GM12878 (cell line): ENCODE measurements around the gene KLHL25. TPM values are rescaled to one million over a fixed set of nuclear protein-coding genes. Genes with fewer than 3 reads are reported as not detected.

ENCODE experiments used
- ATAC-seq: fragments of 200-7000 bp; cut with Tn5 transposase; 3 replicates; pipeline ENCODE4 v1.9.1; 2020; ENCODE audit warnings: mild to moderate bottlenecking, moderate library complexity
- BruUV-seq: library from RNA; stranded (reverse); fragments of 400-500 nt; replicated peaks from 2 replicates; lab custom pipeline; 2021; lab: Mats Ljungman, UMichigan
- CTCF ChIA-PET: fragments of 300-600 bp; sonication (Branson Sonifier 250); formaldehyde crosslinking; extraction: SDS; loops from one replicate; lab custom pipeline; 2021; ENCODE audit warnings: inconsistent platforms; lab: Yijun Ruan, JAX
- POLR2A ChIA-PET: fragments of 350-600 bp; formaldehyde crosslinking; extraction: SDS; loops from one replicate; lab custom pipeline; 2021; ENCODE audit warnings: inconsistent platforms; lab: Charles Lee
- RAD21 ChIA-PET: fragments of 300-600 bp; sonication (Branson Sonifier 250); formaldehyde crosslinking; loops from one replicate; lab custom pipeline; 2023; ENCODE audit warnings: antibody characterized with exemption; ENCODE audit not compliant: unreplicated experiment; lab: Charles Lee
- SMC1A ChIA-PET: fragments of 300-600 bp; sonication (Branson Sonifier 250); formaldehyde crosslinking; loops from one replicate; lab custom pipeline; 2023; ENCODE audit not compliant: unreplicated experiment, uncharacterized antibody; lab: Charles Lee
- DNase-seq: peaks from one replicate; pipeline ENCODE4 v3.0.0-alpha.2; 2011; ENCODE audit warnings: low read depth, low spot score
- FAIRE-seq: peaks from 3 replicates; lab custom pipeline; 2011; peaks lifted over from hg19 to GRCh38; lab: Jason Lieb, UNC
- H2AFZ ChIP-seq: 2 replicates; pipeline ENCODE4 v1.6.0; 2011; ENCODE audit warnings: low read depth, low read length, control low read depth; ENCODE audit not compliant: control insufficient read depth
- H3K27ac ChIP-seq: 2 replicates; pipeline ENCODE4 v1.5.1; 2011; ENCODE audit warnings: control low read depth; ENCODE audit not compliant: control insufficient read depth, insufficient read depth
- H3K27me3 ChIP-seq, 2 experiments: replicated peaks in 1 of 2; 2 replicates each; pipeline versions ENCODE4 v1.6.0 to v1.6.1; 2011; ENCODE audit warnings: low read length in 1 of 2; ENCODE audit not compliant: control insufficient read depth in 2 of 2, insufficient read depth in 2 of 2
- H3K36me3 ChIP-seq, 2 experiments: 2 replicates each; pipeline ENCODE4 v1.5.1; 2011; ENCODE audit warnings: low read length in 1 of 2; ENCODE audit not compliant: control insufficient read depth in 2 of 2, insufficient read depth in 2 of 2
- H3K4me1 ChIP-seq: 2 replicates; pipeline ENCODE4 v1.6.1; 2011; ENCODE audit warnings: mild to moderate bottlenecking, low read length, moderate library complexity, mixed read lengths; ENCODE audit not compliant: control insufficient read depth, insufficient read depth
- H3K4me2 ChIP-seq: 2 replicates; pipeline ENCODE4 v1.6.0; 2011; ENCODE audit warnings: control low read depth; ENCODE audit not compliant: control insufficient read depth, insufficient read depth
- H3K4me3 ChIP-seq: fragments of 200-600 bp; sonication (generic); 2 replicates; pipeline ENCODE4 v1.5.1; 2016
- H3K79me2 ChIP-seq: 2 replicates; pipeline ENCODE4 v1.6.0; 2011; ENCODE audit warnings: low read length; ENCODE audit not compliant: control insufficient read depth, insufficient read depth
- H3K9ac ChIP-seq: 2 replicates; pipeline ENCODE4 v1.8.0; 2011; ENCODE audit warnings: low read length, control low read depth, mixed read lengths; ENCODE audit not compliant: control insufficient read depth, insufficient read depth
- H3K9me3 ChIP-seq: replicated peaks from 3 replicates; pipeline ENCODE4 v1.5.1; 2011; ENCODE audit warnings: mild to moderate bottlenecking, low read length; ENCODE audit not compliant: control insufficient read depth, insufficient read depth
- H4K20me1 ChIP-seq: 2 replicates; pipeline ENCODE4 v1.6.0; 2011; ENCODE audit not compliant: control insufficient read depth, insufficient read depth
- ATF3 ChIP-seq: IDR thresholded peaks from 2 replicates; pipeline ENCODE4 v1.6.1; 2011; ENCODE audit warnings: low read depth, mild to moderate bottlenecking, low read length, moderate library complexity, borderline replicate concordance; ENCODE audit errors: extremely low read depth
- BCL11A ChIP-seq: IDR thresholded peaks from 2 replicates; pipeline ENCODE4 v1.6.1; 2011; ENCODE audit warnings: low read depth, low read length
- CBX5 ChIP-seq: sonication (generic); IDR thresholded peaks from 2 replicates; pipeline ENCODE4 v1.6.1; 2016; ENCODE audit warnings: low read depth, moderate library complexity, mild to moderate bottlenecking, inconsistent platforms
- CEBPB ChIP-seq, 2 experiments: fragments of 150-350 bp in 1 of 2; IDR thresholded peaks; 2 replicates each; pipeline ENCODE4 v1.6.1; 2012 to 2014; ENCODE audit warnings: low read depth in 2 of 2, low read length in 2 of 2, borderline replicate concordance in 1 of 2, inconsistent platforms in 1 of 2
- EED ChIP-seq: sonication (generic); IDR thresholded peaks from 2 replicates; pipeline ENCODE4 v1.6.1; 2016; ENCODE audit warnings: antibody characterized with exemption, low read depth
- ELK1 ChIP-seq: IDR thresholded peaks from 2 replicates; pipeline ENCODE4 v1.6.1; 2012; ENCODE audit warnings: low read depth, low read length, improper control_type of control experiment
- EP300 ChIP-seq, 2 experiments: fragments of 150-350 bp in 1 of 2; IDR thresholded peaks; 2 replicates each; pipeline ENCODE4 v1.6.1; 2011 to 2012; ENCODE audit warnings: low read depth in 2 of 2, low read length in 2 of 2, borderline replicate concordance in 1 of 2, improper control_type of control experiment in 1 of 2, inconsistent platforms in 1 of 2; ENCODE audit not compliant: control insufficient read depth in 1 of 2
- GATAD2B ChIP-seq: fragments of 450-650 bp; conservative IDR thresholded peaks from 2 replicates; pipeline ENCODE4 v1.6.1; 2017; ENCODE audit warnings: low read depth, mild to moderate bottlenecking, moderate library complexity
- HDGF ChIP-seq: fragments of 450-650 bp; IDR thresholded peaks from 2 replicates; pipeline ENCODE4 v1.6.1; 2016; ENCODE audit warnings: antibody characterized with exemption
- MTA2 ChIP-seq: fragments of 450-650 bp; IDR thresholded peaks from 2 replicates; pipeline ENCODE4 v1.6.1; 2016; ENCODE audit warnings: low read depth, mild to moderate bottlenecking, moderate library complexity
- MYB ChIP-seq: fragments of 150-350 bp; IDR thresholded peaks from 2 replicates; pipeline ENCODE4 v1.6.1; 2014; ENCODE audit warnings: mild to moderate bottlenecking, low read depth, low read length, borderline replicate concordance
- RAD21 ChIP-seq: IDR thresholded peaks from 2 replicates; pipeline ENCODE4 v1.6.1; 2011; ENCODE audit warnings: mild to moderate bottlenecking, low read depth, low read length, moderate library complexity; ENCODE audit not compliant: insufficient read depth
- RELA ChIP-seq: fragments of 450-650 bp; IDR thresholded peaks from 2 replicates; pipeline ENCODE4 v1.8.0; 2014; ENCODE audit warnings: borderline replicate concordance; ENCODE audit not compliant: partially characterized antibody
- RFX5 ChIP-seq: IDR thresholded peaks from 2 replicates; pipeline ENCODE4 v1.6.1; 2011; ENCODE audit warnings: low read depth, low read length, improper control_type of control experiment
- SREBF1 ChIP-seq: IDR thresholded peaks from 2 replicates; pipeline ENCODE4 v1.6.1; 2012; ENCODE audit warnings: mild to moderate bottlenecking, low read length
- TBL1XR1 ChIP-seq: IDR thresholded peaks from 2 replicates; pipeline ENCODE4 v1.6.1; 2012; ENCODE audit warnings: low read depth, low read length, improper control_type of control experiment
- ZBTB33 ChIP-seq: fragments of 450-650 bp; IDR thresholded peaks from 2 replicates; pipeline ENCODE4 v1.6.1; 2017; ENCODE audit warnings: mild to moderate bottlenecking
- ZNF622 ChIP-seq: fragments of 450-650 bp; IDR thresholded peaks from 2 replicates; pipeline ENCODE4 v1.6.1; 2017; ENCODE audit warnings: mild to moderate bottlenecking, inconsistent platforms
- WGBS: methylation state at CpG from one replicate; pipeline ENCODE4 v1.1.6; 2016; ENCODE audit warnings: low lambda C conversion rate; ENCODE audit not compliant: insufficient replicate concordance, insufficient coverage; ENCODE audit errors: missing lambda C conversion rate; 5-methylcytosine and 5-hydroxymethylcytosine counted together
- in situ Hi-C: fragments of 300-500 bp; cut with MboI; formaldehyde crosslinking; loops from 9 replicates; pipeline ENCODE4 v1.14.3; 2018; ENCODE audit warnings: mixed read lengths
- intact Hi-C: fragments of 100-400 bp; cut with micrococcal nuclease; formaldehyde crosslinking; loops from one replicate; pipeline ENCODE4 v1.14.2; 2022; ENCODE audit not compliant: unreplicated experiment
- polyA plus RNA-seq, 11 experiments: library from polyadenylated mRNA; depleted of rRNA in 4 of 11; unstranded in 6 of 11; stranded (reverse) in 5 of 11; fragments of >200 nt; fragmentation: Nextera tagmentation in 4 of 11; fragmentation: Illumina TruSeq in 1 of 11; extraction: Ambion mirVana in 4 of 11; extraction: Trizol in 1 of 11; gene quantifications; 1 replicate in 1 of 11; 2 replicates in 10 of 11; pipeline versions ENCODE4 v1.2.1 to v1.2.3, GENCODE V29; 2011 to 2016; ENCODE audit warnings: inconsistent platforms in 2 of 11, missing spikeins in 2 of 11, low read depth in 1 of 11
- total RNA-seq, 4 experiments: library from RNA; depleted of rRNA in 3 of 4; stranded (reverse); fragments of >200 nt in 3 of 4; fragmentation: Illumina TruSeq in 1 of 4; extraction: Trizol in 1 of 4; gene quantifications; 2 replicates each; pipeline versions ENCODE4 v1.2.1 to v1.2.3, GENCODE V29; 2013 to 2021

The KLHL25 gene
- total and polyA plus RNA-seq, 10 of the 15 experiments (the other 5 are each of a cell fraction or from before 2014, with no cell fraction given): 0.04 to 3.0 (median 2.1) TPM; not detected in 1

- TF ChIP-seq MTA2: no peak
Measured at GRCh38 chr15:85771271-85771670, 23.5 kb downstream of the KLHL25 start (continued).

GRCh38 chr15:85770096-85771041 lies 24.4 kb downstream of the KLHL25 start:
- intact Hi-C loops: no loop called here
- Histone ChIP-seq H3K27ac (no peak overlapping the region), H3K79me2 (no peaks in the 10 kb centered on the region), H3K36me3 (no peaks in the 10 kb centered on the region; a peak in 1 of 4 replicates), H3K4me1 (no peaks in the 10 kb centered on the region), H4K20me1 (no peaks in the 10 kb centered on the region), H2AFZ (no peak overlapping the region), H3K4me3 (no peak overlapping the region), H3K9ac (no peak overlapping the region), H3K4me2 (no peak overlapping the region), H3K27me3 (no peaks in the 10 kb centered on the region), H3K9me3 (no peaks in the 10 kb centered on the region; the same call in 2 of the 3 replicates)
- in situ Hi-C loops: no loop called here
- CTCF ChIA-PET: no interaction called here
- SMC1A ChIA-PET: no interaction called here
- ATAC-seq (no peak), DNase-seq (no peak), FAIRE-seq (no peak)
- no TSS peak for BruUV-seq
- POLR2A ChIA-PET: no interaction called here
- 87% methylated on average over 21 of the region's 21 CpGs for WGBS
- RAD21 ChIA-PET: no interaction called here
- TF ChIP-seq GATAD2B (no peak), TBL1XR1 (no peak), ATF3 (no peak), BCL11A (no peak), CBX5 (no peak), MYB (no peak), CEBPB (IDR thresholded peaks at IDR 0.05; ENCODE audit: borderline replicate concordance in 1 of 2, low read depth in 2 of 2, low read length in 2 of 2) (no peak), RELA (no peak), RAD21 (no peak), ELK1 (no peak), HDGF (no peak), ZNF622 (no peak), SREBF1 (no peak), ZBTB33 (no peak), RFX5 (no peak), EED (no peak), EP300 (IDR thresholded peaks at IDR 0.05; ENCODE audit: borderline replicate concordance in 1 of 2, control insufficient read depth in 1 of 2, low read depth in 2 of 2, low read length in 2 of 2) (no peak)
